ENCODE measurements around the gene WWC2. TPM values are rescaled to one million over a fixed set of nuclear protein-coding genes. Genes with fewer than 3 reads are reported as not detected.

WWC2 gene
- total RNA-seq, 1 experiment from 2014 or later = 39.0 TPM

DNA sequence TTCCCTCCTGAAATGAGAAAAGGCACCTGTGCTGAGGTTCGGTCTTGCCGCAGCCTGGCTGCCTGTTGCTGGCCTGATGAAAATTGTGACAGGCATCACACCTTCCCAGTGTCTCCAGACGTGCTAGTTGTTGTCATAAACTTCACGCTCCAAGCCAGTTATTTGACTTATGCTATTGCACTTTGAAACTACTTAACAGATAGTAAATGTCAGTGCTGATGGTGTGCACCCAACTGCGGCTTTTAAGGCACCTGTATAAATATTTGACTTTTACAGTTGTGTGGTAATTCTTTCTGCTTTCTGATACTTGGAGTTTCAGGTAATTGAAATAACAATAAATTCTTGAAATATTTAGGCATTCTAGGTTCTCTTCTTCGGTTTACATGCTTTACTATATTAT lies 1.8 kb downstream of the WWC2 start:
- intact Hi-C loops (cut with micrococcal nuclease; ENCODE audit: unreplicated experiment) = loop anchor here (5.0 kb wide), 1 partner anchor 71 kb away; no protein-coding TSS in a partner anchor
- CTCF ChIA-PET = interaction anchor here (0.5 to 0.6 kb wide), 2 partner anchors 23 to 140 kb away, joined by 3 to 4 read pairs; no protein-coding TSS in a partner anchor
- H3K36me3 Mint-ChIP-seq (ENCODE audit: insufficient read depth, unreplicated experiment) = peaks cover 29% of the 10 kb centered on the region
- no peak overlapping the region for H3K27ac Mint-ChIP-seq (ENCODE audit: unreplicated experiment)
- no peak for DNase-seq
- BruUV-seq (replicated peaks) = no TSS peak
- peaks cover 14% of the 10 kb centered on the region for H3K4me1 Mint-ChIP-seq (ENCODE audit: low read depth, unreplicated experiment)
- no peaks in the 10 kb centered on the region for H3K9me3 Mint-ChIP-seq (ENCODE audit: low read depth, unreplicated experiment)
- H3K27me3 Mint-ChIP-seq (ENCODE audit: unreplicated experiment) = no peaks in the 10 kb centered on the region
- H3K4me3 Mint-ChIP-seq (ENCODE audit: low read depth, unreplicated experiment) = peak overlapping the region; percentile 62
- TF ChIP-seq, protein P1, sequence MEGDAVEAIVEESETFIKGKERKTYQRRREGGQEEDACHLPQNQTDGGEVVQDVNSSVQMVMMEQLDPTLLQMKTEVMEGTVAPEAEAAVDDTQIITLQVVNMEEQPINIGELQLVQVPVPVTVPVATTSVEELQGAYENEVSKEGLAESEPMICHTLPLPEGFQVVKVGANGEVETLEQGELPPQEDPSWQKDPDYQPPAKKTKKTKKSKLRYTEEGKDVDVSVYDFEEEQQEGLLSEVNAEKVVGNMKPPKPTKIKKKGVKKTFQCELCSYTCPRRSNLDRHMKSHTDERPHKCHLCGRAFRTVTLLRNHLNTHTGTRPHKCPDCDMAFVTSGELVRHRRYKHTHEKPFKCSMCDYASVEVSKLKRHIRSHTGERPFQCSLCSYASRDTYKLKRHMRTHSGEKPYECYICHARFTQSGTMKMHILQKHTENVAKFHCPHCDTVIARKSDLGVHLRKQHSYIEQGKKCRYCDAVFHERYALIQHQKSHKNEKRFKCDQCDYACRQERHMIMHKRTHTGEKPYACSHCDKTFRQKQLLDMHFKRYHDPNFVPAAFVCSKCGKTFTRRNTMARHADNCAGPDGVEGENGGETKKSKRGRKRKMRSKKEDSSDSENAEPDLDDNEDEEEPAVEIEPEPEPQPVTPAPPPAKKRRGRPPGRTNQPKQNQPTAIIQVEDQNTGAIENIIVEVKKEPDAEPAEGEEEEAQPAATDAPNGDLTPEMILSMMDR (IDR thresholded peaks at IDR 0.05; ENCODE audit: unreplicated experiment) = no peak

DNA sequence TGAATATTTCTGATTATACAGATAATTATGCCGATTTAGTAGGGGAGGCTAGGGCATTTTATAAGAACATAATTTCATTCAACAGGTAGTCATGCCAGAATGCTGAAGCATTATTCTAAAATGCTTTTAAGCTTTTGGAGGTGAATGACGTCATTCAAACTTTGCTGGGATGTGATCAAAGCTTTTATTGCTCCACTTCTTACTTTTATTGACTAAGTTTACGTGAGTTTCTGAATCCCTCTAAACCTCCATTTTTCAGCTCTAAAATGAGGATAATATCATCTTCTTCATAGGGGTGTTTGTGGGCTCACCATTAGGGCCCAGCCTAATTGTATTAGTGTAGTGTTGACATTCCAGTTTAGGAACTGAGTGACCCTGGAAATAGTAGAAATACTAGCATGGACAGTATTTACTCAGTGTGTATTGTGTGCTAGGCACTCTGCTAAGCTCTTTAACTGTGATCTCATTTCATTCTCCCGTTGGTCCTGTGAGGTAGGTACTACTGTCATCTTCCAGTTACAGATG lies 3.0 kb downstream of the WWC2 start:
- no peak for DNase-seq

DNA sequence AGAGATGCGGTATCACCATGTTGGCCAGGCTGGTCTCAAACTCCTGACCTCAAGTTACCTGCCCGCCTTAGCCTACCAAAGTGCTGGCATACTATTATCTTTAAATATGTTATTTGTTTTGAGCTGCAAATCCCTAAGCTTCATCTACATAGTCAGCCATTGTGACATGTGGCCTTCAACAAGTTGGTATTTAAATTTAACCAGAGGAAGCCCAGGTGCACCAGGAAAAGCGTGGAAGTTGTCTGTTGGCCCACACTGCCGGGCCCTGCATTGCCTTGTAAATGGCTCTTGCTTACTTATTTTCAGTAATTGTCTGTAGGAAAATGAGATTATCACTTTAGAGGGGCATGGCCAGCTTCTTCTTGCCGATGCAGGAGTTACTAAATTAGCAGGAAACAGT lies 6.0 kb downstream of the WWC2 start:
- Mint-ChIP-seq H3K27ac (ENCODE audit: unreplicated experiment) (no peak overlapping the region), H3K36me3 (ENCODE audit: insufficient read depth, unreplicated experiment) (peaks cover 7% of the 10 kb centered on the region), H3K9me3 (ENCODE audit: low read depth, unreplicated experiment) (no peaks in the 10 kb centered on the region), H3K27me3 (ENCODE audit: unreplicated experiment) (no peaks in the 10 kb centered on the region), H3K4me1 (ENCODE audit: low read depth, unreplicated experiment) (peaks cover 33% of the 10 kb centered on the region), H3K4me3 (ENCODE audit: low read depth, unreplicated experiment) (no peak overlapping the region)
- TF ChIP-seq, protein P1 (IDR thresholded peaks at IDR 0.05; ENCODE audit: unreplicated experiment) = no peak
- intact Hi-C loops (cut with micrococcal nuclease; ENCODE audit: unreplicated experiment) = loop anchor here (5.0 kb wide), 1 partner anchor 37 kb away; no protein-coding TSS in a partner anchor
- no TSS peak for BruUV-seq (replicated peaks)
- no peak for DNase-seq
- CTCF ChIA-PET = no interaction called here

More for the DNA sequence above, 3.0 kb downstream of the WWC2 start:
- TF ChIP-seq, protein P1 (IDR thresholded peaks at IDR 0.05; ENCODE audit: unreplicated experiment) = no peak
- H3K27me3 Mint-ChIP-seq (ENCODE audit: unreplicated experiment) = no peaks in the 10 kb centered on the region
- no peak overlapping the region for H3K27ac Mint-ChIP-seq (ENCODE audit: unreplicated experiment)
- no peaks in the 10 kb centered on the region for H3K9me3 Mint-ChIP-seq (ENCODE audit: low read depth, unreplicated experiment)
- H3K36me3 Mint-ChIP-seq (ENCODE audit: insufficient read depth, unreplicated experiment) = peaks cover 29% of the 10 kb centered on the region
- H3K4me3 Mint-ChIP-seq (ENCODE audit: low read depth, unreplicated experiment) = peak overlapping the region; percentile 62
- peaks cover 24% of the 10 kb centered on the region for H3K4me1 Mint-ChIP-seq (ENCODE audit: low read depth, unreplicated experiment)
- intact Hi-C loops (cut with micrococcal nuclease; ENCODE audit: unreplicated experiment) = loop anchor here (5.0 kb wide), 1 partner anchor 70 kb away; no protein-coding TSS in a partner anchor
- CTCF ChIA-PET = no interaction called here
- no TSS peak for BruUV-seq (replicated peaks)

DNA sequence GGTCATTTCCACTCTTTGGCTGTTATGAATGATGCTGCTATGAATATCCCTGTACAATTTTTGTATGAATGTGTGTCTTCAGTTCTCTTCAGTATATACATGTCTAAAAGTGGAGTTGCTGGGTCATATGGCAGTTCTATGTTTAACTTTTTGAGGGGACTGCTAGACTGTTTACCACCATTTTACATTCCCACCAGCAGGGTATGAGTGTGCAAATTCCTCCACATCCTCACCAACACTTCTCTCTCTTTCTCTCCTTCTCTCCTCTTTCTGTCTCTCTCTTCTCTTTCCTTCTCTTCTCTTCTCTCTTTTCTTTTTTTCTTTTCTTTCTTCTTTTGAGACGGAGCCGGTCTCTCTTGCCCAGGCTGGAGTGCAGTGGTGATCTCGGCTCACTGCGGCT lies 7.8 kb downstream of the WWC2 start:
- no peak for DNase-seq
- H3K36me3 Mint-ChIP-seq (ENCODE audit: insufficient read depth, unreplicated experiment) = no peaks in the 10 kb centered on the region
- intact Hi-C loops (cut with micrococcal nuclease; ENCODE audit: unreplicated experiment) = loop anchor here (5.0 kb wide), 1 partner anchor 35 kb away; no protein-coding TSS in a partner anchor
- H3K27ac Mint-ChIP-seq (ENCODE audit: unreplicated experiment) = no peak overlapping the region
- peaks cover 33% of the 10 kb centered on the region for H3K4me1 Mint-ChIP-seq (ENCODE audit: low read depth, unreplicated experiment)
- BruUV-seq (replicated peaks) = no TSS peak
- no peak overlapping the region for H3K4me3 Mint-ChIP-seq (ENCODE audit: low read depth, unreplicated experiment)
- no peaks in the 10 kb centered on the region for H3K9me3 Mint-ChIP-seq (ENCODE audit: low read depth, unreplicated experiment)
- CTCF ChIA-PET = no interaction called here
- TF ChIP-seq, protein P1 (IDR thresholded peaks at IDR 0.05; ENCODE audit: unreplicated experiment) = no peak
- no peaks in the 10 kb centered on the region for H3K27me3 Mint-ChIP-seq (ENCODE audit: unreplicated experiment)
